AG10803 (cell line): ENCODE results near the gene PRR5L.
A peak's percentile ranks its signal among the peaks of the same experiment; 100 is the strongest.

Source experiments
- DNase-seq: peaks from one replicate; pipeline ENCODE4 v3.0.0; 2010; ENCODE audit warnings: low read depth
- H3K4me3 ChIP-seq: 2 replicates; pipeline ENCODE4 v1.5.1; 2011; ENCODE audit warnings: mild to moderate bottlenecking, low read length, control low read depth
- CTCF ChIP-seq: conservative IDR thresholded peaks from 2 replicates; pipeline ENCODE4 v1.5.1; 2011; ENCODE audit warnings: mild to moderate bottlenecking, low read length, control low read depth, inconsistent platforms

Gene PRR5L

GRCh38 chr11:36498721-36499120, 202.6 kb downstream of the PRR5L start:
- no peak overlapping the region for H3K4me3 ChIP-seq
- TF ChIP-seq CTCF: no peak
- no peak for DNase-seq

DNA sequence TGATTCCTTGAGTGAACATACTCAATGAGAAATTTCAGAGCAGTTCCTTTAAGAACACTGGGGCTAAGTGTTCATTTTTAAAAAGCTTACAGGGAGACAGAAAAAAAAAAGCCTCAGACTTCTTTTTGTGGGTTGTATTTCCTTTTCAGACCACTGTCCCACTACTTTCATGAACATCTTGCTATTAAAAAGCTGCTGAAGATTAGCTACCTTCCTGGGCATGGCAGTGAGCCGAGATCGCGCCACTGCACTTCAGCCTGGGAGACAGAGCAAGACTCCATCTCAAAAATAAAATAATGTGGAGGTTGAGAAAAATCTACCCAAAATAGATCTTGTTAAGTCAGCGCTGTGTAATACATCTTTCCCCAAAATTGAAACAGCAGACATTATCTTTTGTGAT, 203.2 kb downstream of the PRR5L start:
- H3K4me3 ChIP-seq: no peak overlapping the region
- no peak for DNase-seq

DNA sequence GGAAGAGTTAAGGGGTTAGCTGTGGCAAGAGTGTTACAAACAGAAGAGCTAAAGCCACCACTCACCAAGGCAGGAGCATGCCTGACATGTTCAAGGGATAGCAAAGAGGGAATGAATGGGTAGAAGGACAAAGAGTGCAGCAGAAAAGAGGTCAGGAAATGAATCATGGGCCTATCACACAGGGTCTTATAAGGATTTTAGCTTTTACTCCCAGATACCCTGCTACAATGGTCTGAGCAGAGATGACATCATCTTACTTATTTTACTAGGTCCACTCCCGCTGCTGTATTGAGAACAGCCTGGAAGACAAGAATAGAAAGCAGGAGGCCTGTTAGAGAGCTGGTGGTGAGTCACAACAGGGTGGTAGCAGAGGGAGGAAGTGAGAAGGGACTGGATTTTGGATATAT, 204.2 kb downstream of the PRR5L start:
- peak; percentile 77 for DNase-seq
- no peak overlapping the region for H3K4me3 ChIP-seq
- TF ChIP-seq CTCF: no peak

More for the DNA sequence above, 203.2 kb downstream of the PRR5L start:
- TF ChIP-seq CTCF: no peak

DNA sequence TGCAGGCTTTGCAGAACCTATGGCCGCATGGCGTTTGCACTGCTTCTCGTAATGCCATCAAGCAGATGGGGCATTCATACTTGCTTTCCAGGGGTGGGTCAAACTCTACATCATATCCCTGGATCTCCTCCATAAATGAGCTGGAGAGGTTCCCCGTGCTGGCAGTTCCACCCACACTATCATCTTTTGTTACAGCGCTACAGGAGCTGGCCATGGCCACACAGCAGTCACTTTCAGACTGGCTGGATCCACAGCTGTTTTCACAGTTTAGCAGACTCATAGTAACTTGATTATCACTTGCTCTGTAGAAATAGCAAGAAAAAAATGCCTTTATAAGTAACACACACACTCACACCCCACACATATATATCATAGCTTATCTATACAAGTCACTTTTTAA, 205.1 kb downstream of the PRR5L start:
- H3K4me3 ChIP-seq: no peak overlapping the region

DNA sequence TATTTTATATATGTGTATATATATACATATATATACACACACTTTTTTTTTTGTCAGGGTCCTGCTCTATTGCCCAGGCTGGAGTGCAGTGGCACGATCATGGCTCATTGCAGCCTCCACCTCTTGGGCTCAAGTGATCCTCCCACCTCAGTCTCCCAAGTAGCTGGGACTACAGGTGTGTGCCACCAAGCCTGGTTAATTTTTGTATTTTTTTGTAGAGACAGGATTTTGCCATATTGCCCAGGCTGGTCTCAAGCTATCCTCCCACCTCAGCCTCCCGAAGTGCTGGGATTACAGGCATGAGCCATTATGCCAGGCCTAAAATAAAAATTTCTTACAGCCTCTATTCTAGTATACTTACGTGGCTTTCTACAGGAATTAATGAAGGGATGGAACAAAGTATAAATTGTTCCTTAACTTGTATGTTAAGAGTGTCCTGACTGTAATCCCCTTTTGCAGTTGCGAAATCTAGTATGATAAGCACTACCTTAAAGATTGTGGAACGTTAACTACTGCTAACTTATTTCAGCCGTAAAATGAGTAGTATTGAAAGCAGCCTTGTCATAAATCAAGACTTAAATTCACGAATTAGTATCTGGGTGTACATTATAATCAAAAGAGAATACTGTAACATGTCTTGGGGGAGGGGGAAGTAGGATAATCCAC, 211.9 kb downstream of the PRR5L start:
- DNase-seq: no peak
- no peak for TF ChIP-seq CTCF
- peak overlapping the region; percentile 25 for H3K4me3 ChIP-seq

More for the DNA sequence above, 205.1 kb downstream of the PRR5L start:
- TF ChIP-seq CTCF: no peak
- no peak for DNase-seq

DNA sequence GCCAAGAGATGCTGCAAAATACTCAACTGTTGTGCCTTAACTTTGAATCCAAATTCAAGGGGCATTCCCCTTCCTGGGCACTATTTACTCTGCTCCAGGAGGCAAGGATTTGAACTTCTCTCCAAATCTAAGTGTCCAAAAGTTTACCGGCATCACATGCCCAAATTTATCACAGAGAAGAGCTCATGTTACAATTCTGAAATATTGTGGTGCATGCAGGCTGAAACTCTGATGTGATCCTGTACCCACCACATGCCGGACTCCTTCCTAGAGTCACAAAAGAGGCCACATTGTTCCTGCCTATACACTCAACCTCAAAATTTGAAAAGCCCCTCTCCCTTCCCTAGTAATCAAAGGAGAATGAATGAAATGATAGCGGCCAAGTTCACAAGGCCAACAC, 212.7 kb downstream of the PRR5L start:
- no peak for TF ChIP-seq CTCF
- peak overlapping the region; percentile 98 for H3K4me3 ChIP-seq
- DNase-seq: no peak

DNA sequence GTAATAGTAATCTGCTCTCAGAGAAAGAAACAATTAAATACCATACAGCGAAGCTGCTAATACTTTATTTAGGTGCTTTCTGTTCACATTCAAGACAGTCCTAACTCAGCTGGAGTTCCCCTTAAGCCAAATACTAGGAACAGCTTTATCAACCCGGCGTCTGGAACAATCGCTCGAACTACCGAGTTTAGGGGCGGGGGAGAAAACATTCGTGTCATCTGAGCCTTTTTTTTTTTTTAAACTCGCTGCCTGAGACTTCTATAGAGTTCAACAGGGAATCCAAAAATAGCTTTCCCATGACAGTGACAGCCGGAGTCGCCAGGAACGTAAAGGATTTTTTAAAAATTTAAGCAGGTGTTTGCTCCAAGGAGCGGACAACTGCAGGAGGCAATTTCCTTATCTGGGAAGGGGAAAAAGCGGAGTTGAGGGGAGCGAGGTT, 213.1 kb downstream of the PRR5L start:
- DNase-seq: peak; percentile 11
- TF ChIP-seq CTCF: no peak
- H3K4me3 ChIP-seq: peak overlapping the region; percentile 98
